GM12892 (cell line): ENCODE data around the gene SUPT3H.

ENCODE experiments used
- POLR2AphosphoS5 ChIP-seq: IDR thresholded peaks from 2 replicates; pipeline ENCODE4 v1.6.1; 2011; ENCODE audit warnings: low read depth, low read length, control low read depth
- TAF1 ChIP-seq: IDR thresholded peaks from 2 replicates; pipeline ENCODE4 v1.6.1; 2011; ENCODE audit warnings: low read depth, mild to moderate bottlenecking, control low read depth, low read length, borderline replicate concordance

DNA sequence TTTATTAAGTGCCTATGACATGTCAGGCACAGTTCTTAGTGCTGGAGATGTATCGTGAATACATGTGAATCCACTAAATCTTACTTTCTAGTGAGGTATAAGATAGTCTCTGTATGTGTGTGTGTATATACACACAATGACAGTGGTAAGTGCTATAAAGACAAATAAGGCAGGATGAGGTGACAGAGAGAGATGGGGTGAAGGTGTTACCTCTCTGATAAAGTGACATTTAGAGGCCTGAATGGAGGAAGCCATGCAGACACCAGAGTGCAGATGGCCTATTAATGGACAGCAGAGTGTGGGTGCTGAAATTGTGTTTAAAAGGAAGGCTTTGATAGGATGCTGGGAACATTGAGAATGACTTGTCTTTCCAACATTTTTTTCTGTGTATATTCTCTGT lies 535.9 kb downstream of the SUPT3H start:
- TF ChIP-seq TAF1 (no peak), POLR2AphosphoS5 (no peak)
